ENCODE data around the gene PAPSS1.
"Not testable (repeated sequence)": the region's sequence is repeated elsewhere in the genome, so short reads cannot be mapped to it uniquely, and the experiment has no call there.

PAPSS1 gene

DNA sequence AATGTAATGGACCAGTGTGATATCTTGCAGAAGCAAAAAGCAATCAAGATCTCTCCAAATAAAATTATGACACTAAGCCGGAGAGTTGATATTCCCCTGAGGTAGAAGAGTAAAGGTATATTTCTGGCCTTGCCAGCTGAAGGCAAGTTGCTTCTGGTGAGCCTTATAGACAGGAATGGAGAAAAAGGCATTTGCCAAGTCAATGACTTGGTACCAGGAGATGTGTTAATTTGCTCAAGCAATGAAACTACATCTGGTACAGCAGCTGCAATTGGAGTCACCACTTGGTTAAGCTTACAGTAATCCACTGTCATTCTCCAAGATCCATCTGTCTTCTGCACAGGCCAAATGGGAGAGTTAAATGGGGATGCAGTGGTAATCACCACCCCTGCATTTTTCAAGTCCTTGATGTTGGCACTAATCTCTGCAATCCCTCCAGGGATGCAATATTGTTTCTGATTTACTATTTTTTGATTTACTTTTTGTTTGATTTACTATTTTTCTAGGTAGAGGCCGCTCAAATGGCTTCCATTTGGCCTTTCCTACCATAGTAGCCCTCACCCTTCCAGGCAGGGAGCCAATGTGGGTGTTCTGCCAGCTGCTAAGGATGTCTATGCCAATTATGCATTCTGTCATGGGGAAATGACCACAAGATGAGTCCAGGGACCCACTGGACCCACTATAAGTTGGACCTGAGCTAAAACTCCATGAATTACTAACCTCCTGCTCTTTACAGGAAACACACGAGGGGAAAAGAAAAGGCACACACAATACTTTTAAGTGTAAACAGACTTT is 6.3 kb upstream of the PAPSS1 start:
- DNase-seq (ENCODE audit: low spot score): not testable (repeated sequence)

DNA sequence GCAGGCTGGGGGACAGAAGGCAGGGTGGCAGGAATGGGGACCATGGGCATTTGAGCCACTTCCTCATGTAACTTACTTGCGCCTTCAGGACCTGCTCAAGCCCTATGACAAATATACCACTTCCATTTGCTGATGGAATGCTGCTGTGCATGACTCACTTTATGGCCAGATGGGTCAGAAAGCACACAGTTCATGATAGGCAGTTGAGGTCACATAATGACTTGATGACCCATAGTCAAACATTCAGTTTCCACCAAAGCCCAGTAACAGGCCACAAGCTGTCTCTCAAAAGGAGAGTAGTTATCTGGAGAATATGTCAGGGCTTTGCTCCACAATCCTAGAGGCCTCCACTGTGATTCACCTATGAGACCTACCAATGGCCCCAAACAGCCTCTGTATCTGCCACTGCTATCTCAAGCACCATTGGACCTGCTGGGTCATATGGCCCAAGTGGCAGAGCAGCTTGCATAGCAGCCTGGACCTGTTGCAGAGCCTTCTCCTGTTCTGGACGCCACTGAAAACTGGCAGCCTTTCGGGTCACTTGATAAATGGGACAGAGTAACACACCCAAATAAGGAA is 5.3 kb upstream of the PAPSS1 start:
- no peak for DNase-seq (ENCODE audit: low spot score)

DNA sequence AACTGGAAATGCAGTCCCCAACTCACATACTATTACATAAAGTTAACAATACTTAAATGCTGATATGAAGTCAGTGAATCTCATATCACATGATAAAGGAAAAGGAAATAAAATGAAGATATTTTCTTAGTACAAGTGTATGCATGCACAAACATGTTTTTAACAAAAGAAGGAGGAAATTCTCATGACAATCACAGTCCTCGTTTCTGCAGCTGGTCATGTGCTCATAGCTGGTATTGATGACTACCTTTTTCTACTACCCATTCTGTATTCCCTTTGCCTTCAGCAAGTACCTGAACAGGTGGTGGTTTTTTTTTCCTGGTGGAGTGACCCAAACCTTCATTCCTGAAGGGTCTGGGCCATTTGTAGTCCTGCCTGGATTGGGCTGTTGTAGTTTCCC is 3.3 kb upstream of the PAPSS1 start:
- not testable (repeated sequence) for DNase-seq (ENCODE audit: low spot score)

DNA sequence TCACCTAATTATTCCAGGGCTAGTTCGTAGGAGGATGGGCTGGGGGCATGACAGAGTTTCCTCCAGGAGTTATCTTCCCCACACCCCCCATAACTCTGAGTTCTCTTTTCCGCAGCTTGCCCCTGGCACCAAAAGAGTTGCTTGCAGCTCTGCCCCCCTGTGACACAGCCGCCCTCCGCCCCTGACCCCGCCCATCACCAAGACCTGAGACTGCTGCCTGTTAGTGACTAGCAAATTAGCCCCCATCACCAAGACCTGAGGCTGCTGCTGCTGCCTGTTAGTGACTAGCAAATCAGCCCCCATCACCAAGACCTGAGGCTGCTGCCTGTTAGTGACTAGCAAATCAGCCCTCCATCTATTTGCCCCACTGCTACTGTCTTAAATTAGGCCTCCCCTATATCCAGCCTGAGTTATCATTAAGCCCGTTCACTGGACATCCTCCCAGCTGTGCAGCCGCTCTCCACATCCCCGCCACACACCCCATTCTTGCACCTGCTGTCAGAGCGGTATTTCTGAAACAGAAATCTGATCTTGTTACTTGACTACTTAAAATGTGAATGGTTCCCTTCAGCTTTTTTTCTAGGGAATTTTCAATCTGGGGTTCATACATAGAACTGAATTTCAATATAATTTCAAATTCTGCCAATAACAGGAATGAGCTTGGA is 1.5 kb upstream of the PAPSS1 start:
- DNase-seq (ENCODE audit: low spot score): peak; percentile 19

DNA sequence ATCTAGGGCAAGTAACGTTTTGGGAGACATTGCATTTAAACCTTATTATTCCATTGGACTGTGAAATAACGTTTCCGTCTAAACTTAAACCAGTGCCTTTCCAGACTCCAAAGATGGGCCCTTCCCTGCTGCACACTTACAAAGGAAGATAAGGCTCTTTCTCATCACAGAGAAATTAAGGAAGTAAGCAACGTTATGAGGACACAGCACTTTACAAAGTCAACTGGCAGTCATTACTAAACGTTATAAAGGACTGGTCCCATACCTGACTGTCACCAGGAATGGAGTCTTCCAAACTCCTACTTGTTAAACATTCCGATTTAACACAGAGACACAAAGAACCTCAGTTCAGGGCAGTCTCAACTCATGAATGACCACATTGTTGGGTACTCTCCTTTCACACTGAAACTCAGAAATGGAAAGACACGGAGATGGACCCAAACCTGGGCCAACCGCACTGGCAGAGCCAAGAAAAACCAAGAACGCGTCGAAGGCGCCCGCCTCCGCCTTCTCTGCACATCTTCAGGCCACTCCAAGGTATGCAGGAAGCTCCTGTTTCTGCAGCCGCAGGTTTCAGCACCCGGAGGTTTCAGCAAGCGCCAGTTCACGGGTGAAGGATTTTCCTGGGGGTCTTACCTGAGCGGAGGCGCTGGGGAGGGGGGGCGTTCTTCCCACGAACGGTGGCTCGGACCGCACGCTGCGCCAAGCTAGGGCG is 670 bp downstream of the PAPSS1 start:
- peak; percentile 43 for DNase-seq (ENCODE audit: low spot score)

DNA sequence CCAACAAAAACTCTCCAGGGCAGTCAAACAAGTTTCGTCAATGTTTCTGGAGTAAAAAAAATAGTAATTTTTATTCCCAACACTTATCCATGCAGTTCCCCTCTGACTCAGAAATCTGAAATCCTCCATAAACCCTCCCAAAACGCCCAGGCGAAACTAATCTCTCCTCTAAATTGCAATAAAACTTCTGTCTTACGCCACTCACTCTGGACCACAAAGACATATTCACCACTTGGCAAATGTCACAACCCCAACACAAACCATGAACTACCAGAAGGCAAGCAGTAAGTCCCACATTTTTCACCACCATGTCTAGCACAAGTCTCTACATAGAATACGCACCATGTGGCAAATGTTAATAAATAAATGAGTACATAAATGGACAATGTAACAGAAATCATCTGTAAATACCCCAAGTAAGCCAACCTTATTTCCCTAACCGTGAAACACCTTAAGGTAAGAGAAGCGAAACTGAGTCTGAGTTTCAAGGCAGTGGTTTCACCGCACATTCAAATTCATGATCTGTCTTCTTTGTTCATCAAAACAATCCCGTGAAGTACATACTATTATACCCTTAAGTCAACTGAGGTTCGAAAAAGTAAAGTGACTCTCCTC is 1.6 kb downstream of the PAPSS1 start:
- no peak for DNase-seq (ENCODE audit: low spot score)

DNA sequence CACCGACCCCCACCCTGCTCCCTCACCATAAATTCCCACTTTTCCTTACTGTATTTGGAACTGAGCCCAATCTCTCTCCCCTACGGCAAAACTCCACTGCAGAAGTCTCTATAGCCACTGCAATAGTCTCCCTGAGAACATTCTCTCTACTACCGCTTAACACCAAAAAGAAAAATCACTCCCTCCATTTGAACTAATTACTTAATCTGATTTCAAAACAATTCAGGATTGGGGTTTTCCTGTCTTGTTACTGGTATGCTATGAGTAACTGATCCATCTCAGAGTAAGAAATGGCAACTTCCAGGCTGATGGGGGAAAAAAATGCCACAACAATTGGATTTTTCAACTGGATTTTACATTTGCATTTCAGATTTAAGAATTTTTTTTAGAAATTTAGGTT is 5.8 kb downstream of the PAPSS1 start:
- no peak for DNase-seq (ENCODE audit: low spot score)

DNA sequence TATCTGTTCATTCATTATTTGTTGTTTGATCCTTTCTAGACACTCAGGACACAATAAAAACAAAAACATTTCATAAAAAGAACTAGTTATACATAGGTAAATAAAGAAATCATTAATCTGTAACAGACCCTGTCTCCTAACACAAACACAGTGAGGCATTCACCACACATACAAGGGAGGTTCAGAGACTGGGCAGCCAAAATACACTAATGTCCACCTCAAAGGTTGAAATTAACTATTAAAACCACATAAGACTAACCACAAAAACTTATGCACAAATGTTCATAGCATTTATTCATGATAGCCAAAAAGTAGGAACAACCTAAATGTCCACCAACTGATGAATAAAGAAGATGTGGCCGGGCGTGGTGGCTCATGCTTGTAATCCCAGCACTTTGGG is 7.8 kb downstream of the PAPSS1 start:
- DNase-seq (ENCODE audit: low spot score): no peak

DNA sequence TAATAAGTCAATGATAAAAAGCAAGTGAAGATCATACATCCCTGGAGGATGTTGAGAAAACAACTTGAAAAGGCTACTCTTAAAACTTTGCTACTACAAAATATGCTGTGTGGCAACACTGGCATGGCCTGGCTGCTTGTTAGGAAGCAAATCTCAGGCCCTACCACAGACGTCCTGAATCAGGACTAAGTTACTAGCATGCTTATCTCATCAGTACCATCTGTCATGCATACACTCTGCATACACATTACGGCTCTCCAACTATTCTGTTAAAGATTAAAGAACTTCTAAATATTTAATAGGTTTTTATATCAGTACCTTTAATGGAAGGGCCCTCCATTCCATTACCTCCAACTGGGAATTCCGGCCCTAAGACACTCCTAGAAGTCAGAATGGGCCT is 8.2 kb downstream of the PAPSS1 start:
- no peak for DNase-seq (ENCODE audit: low spot score)

DNA sequence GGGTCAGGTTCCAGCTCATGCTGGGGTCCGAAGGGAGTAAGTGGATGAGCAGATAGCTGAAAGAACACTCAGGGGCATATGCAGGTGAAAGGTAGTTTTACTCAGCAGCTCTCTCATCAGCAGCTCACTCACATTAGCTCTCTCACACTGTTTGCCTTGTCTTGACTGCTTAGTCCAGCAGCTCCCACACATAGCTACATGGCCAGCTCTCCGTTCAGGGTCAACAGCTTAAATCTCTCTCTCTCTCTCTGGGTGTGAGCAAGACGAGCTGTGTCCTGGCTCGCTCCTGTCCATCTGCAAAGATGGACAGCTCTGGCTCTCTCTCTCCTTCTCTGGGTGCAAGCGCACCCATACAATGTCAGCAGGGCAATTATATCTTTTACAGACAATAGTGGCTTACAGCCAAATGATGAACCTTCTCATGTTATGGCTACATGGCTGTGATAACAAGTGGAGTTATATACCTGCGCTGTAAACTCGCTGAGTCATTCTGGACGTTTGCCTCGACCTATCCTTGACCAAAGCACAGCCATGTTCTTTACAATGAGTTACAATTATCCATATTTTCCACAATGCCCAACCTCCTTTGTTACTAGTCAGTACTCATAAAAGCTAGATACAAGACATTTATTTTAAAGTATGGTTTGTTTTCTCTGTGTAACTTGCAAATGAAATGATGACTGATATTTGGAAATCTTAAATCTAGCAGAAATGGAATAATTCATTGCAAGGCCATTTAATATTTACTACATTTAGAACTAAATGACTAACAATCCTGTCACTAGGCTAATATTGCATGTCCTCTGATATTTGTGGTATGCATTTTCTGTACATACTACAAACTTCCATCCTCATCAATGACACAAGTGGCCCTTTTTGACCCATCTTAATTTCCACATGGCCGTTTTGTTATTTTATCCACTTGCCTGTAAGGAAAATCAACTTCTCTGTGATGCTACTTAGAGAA is 9.3 kb downstream of the PAPSS1 start:
- DNase-seq (ENCODE audit: low spot score): no peak

DNA sequence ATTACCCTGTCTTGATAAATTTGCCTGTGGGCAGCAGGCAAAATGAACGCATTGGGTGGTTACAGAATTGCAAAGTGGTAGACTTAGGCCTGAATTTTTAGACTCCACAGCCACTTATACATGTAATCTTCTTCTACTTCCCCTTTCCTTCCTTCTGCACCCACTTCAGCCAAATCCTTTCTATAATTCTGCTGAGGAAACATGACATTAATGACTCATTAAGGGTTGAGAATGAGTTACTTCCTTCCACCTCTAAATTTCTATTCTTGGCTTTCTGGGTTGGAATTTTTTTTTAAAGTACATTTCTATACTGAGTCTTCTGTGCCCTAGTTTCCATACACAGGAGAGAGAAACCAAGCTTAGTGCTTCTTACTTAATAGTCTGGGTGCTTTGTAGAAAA is 10.1 kb downstream of the PAPSS1 start:
- no peak for DNase-seq (ENCODE audit: low spot score)

DNA sequence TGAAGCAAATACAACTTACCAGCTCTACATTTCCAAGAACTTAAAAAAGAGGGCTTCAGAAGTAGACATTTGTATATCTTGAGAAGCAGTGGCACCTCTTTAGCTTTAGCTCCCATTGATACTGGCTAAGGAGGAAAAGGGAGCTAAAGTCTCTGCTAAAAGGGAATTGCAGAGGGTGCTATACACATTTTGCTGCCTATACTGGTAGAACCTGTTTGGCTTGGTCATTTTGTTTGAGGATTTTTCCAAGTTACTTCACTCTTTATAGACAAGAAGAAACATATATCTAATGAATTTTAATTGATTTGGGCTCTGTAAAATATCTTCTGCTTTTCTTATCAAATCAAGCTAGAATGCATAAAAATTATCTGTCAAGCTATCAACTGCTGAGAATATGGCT is 11.8 kb downstream of the PAPSS1 start:
- DNase-seq (ENCODE audit: low spot score): peak; percentile 20

DNA sequence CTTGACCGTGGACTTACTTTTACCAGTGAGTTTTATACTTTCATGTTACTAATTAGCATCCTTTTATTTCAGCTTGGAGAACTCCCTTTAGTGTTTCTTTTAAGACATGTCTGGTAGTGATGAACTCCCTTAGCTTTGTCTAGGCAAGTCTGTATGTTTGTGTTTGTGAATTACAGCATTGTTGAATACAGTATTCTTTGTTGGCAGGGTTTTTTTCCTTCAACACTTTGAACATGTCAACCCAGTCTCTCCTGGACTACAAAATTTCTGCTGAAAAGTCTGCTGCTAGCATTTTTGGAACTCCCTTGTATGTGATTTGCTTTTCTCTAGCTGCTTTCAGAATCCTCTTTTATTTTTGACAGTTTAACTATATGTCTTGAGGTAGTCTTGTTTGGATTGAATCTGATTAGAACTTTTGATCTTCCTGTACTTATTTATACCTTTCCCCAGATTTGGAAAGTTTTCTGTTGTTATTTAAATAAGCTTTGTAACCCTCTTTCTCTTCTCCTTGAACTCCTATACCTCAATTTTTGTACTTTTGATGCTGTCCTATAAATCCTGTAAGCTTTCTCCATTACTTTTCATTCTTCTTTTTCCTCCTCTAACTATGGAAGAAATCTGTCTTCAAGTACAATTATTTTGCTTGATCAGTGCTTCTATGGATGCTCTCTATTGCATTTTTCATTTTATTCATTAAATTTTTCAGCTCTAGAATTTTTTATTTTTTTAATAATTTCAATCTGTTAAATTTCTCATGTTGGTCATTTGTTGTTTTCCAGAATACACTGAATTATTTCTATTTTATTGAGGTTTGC is 14.1 kb downstream of the PAPSS1 start:
- no peak for DNase-seq (ENCODE audit: low spot score)

DNA sequence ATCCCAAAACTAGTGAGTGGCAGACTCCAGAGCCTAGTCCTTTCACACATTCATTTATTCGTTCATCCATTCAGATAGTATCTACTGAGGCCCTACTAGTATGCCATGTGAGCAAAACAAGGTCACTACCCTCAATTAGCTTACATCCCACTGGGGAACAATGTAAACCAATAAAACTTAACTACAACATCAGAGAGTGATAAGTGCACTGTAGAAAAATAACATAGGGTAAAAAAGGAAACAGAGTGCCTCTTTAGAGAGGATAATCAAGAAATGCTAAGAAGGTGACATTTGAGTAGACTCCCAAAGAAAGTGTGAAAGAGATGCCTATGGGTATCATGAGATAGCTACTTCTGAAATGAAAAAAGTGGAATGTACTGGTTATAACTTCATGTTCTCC is 18.5 kb downstream of the PAPSS1 start:
- no peak for DNase-seq (ENCODE audit: low spot score)

DNA sequence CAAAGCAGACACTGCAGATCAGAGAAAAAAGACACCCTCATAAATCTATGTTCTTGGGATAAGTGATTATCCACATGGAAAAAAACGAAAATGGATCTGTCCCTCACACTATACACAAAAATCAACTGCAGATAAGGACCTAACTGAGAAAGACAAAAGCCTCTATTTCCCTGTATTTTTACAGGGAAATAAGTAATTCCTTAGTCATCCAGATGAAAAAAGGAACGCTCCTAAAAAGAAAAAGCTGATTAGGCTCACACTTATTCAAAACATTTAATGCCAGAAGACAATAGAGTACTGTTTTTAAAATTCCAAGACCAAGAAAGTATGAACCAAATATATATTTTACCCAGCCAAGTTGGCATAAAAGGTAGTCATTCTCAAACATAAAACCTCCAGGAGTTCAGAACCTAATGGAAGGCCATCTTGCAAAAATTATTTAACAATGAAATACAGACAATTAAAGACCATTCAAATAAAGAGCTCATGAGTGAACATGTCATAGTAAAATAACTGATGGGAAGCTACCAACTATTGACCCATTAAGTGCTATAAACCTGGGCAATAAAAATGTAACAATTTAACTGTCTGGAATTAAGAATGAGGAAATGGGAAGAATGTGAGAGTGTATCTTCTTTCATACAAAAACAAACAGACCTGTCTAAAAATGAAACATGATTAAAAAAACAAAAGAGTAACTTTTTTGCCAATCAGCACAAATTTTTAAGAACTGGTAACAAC is 20.4 kb downstream of the PAPSS1 start:
- DNase-seq (ENCODE audit: low spot score): no peak

DNA sequence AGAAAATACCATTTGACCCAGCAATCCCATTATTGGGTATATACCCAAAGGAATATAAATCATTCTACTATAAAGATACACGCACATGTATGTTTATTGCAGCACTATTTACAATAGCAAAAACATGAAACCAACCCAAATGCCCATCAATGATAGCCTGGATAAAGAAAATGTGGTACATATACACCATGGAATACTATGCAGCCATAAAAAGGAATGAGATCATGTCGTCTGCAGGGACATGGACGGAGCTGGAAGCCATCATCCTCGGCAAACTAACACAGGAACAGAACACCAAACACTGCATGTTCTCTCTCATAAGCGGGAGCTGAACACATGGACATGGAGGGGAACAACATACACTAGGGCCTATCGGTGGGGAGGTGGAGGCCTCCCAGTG is 23.8 kb downstream of the PAPSS1 start:
- not testable (repeated sequence) for DNase-seq (ENCODE audit: low spot score)

DNA sequence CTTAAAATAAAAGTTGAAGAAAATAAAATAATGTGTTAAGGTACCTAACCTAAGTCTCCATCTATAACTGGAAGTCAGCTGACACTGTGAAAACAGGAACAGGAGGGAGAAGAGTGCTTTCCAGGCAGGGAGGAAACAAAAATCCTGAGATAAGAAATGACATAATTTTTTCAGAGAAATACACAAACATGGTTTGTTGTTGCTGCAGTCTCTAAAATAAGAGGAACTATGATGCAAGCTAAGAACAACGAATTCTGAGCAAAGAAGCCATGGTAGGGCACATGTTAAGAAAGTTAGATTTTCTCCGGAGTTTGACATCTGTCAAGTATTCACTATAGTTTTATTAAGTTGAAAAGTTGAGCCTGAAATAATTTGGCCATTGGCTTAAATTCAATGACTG is 26.9 kb downstream of the PAPSS1 start:
- DNase-seq (ENCODE audit: low spot score): no peak

DNA sequence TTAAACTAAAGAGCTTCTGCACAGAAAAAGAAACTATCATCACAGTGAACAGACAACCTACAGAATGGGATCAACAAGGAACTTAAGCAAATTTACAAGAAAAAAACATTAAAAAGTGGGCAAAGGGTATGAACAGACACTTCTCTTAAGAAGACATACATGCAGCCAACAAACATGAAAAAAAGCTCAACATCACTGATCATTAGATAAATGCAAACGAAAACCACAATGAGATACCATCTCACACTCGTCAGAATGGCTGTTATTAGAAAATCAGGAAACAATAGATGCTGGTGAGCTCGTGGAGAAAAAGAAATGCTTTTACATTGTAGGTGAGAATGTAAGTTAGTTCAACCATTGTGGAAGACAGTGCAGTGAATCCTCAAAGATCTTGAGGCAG is 27.8 kb downstream of the PAPSS1 start:
- DNase-seq (ENCODE audit: low spot score): no peak

DNA sequence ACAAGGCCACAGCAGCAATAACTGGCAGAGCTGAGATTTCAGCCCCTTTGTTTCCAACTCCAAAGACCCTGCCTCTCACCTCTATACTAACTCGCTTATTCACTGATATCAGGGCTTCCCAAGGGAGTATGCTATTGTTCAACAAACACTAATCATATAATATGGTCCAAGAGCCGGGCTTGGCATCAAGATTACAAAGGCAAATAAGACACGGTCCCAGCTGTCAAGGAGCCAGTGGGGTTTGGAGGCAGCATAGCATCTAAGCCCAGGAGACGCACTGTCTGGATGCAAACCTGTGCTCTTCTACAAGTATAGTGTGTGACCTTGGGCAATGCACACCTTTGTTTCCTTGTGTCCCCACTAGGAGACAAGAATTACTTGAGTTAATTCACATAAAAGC is 28.7 kb downstream of the PAPSS1 start:
- no peak for DNase-seq (ENCODE audit: low spot score)

Measured in iPS-NIHi11 (cell line).